ENCODE measurements around the gene OR4C13.
"Not testable (repeated sequence)": the region's sequence is repeated elsewhere in the genome, so short reads cannot be mapped to it uniquely, and the experiment has no call there.

Gene OR4C13

GRCh38 chr11:49952091-49952490 lies at the start of gene OR4C13:
Gene OR4C13 (plus strand): TSS chr11:49952391. CDS start chr11:49952423, 32 bp downstream.
- H3K36me3 ChIP-seq (ENCODE audit: insufficient read depth, low read length) = no peaks in the 10 kb centered on the region

GRCh38 chr11:49911516-49911915 lies 40.7 kb upstream of the OR4C13 start:
- not testable (repeated sequence) for H3K4me1 ChIP-seq (ENCODE audit: insufficient read depth, low read length); H3K36me3 ChIP-seq (ENCODE audit: insufficient read depth, low read length); H3K9me3 ChIP-seq (ENCODE audit: low read length); H3K4me3 ChIP-seq (ENCODE audit: low read length); H2AFZ ChIP-seq (ENCODE audit: low read depth, low read length); H3K27me3 ChIP-seq (ENCODE audit: insufficient read depth, low read length)

More at GRCh38 chr11:49952091-49952490, at the start of gene OR4C13:
- Histone ChIP-seq H3K4me3 (ENCODE audit: low read length) (no peak within 1 kb of the TSS), H2AFZ (ENCODE audit: low read depth, low read length) (no peak within 1 kb of the TSS), H3K9me3 (ENCODE audit: low read length) (no peaks in the 10 kb centered on the region), H3K4me1 (ENCODE audit: insufficient read depth, low read length) (no peaks in the 10 kb centered on the region), H3K27me3 (ENCODE audit: insufficient read depth, low read length) (no peaks in the 10 kb centered on the region)

- H3K9me3 ChIP-seq (ENCODE audit: low read length); H3K36me3 ChIP-seq (ENCODE audit: insufficient read depth, low read length); H3K4me1 ChIP-seq (ENCODE audit: insufficient read depth, low read length); H2AFZ ChIP-seq (ENCODE audit: low read depth, low read length); H3K27me3 ChIP-seq (ENCODE audit: insufficient read depth, low read length); H3K4me3 ChIP-seq (ENCODE audit: low read length): not testable (repeated sequence)
These were observed 3.5 kb upstream of the OR4C13 start for GRCh38 chr11:49948701-49949100.

- H2AFZ ChIP-seq (ENCODE audit: low read depth, low read length); H3K9me3 ChIP-seq (ENCODE audit: low read length); H3K27me3 ChIP-seq (ENCODE audit: insufficient read depth, low read length); H3K36me3 ChIP-seq (ENCODE audit: insufficient read depth, low read length); H3K4me3 ChIP-seq (ENCODE audit: low read length); H3K4me1 ChIP-seq (ENCODE audit: insufficient read depth, low read length): not testable (repeated sequence)
These were observed 21.2 kb downstream of the OR4C13 start for GRCh38 chr11:49973439-49973838.

GRCh38 chr11:49982435-49982834 lies 30.2 kb downstream of the OR4C13 start, which contains the start of gene OR4C12:
Gene OR4C12 (minus strand): TSS chr11:49982535. CDS start chr11:49982501, 34 bp downstream.
- not testable (repeated sequence) for H3K9me3 ChIP-seq (ENCODE audit: low read length); H3K4me3 ChIP-seq (ENCODE audit: low read length); H2AFZ ChIP-seq (ENCODE audit: low read depth, low read length)

GRCh38 chr11:49995565-49995964 lies 43.4 kb downstream of the OR4C13 start:
- no peaks in the 10 kb centered on the region for H3K27me3 ChIP-seq (ENCODE audit: insufficient read depth, low read length)
- H2AFZ ChIP-seq (ENCODE audit: low read depth, low read length) = no peak overlapping the region
- H3K4me1 ChIP-seq (ENCODE audit: insufficient read depth, low read length) = no peaks in the 10 kb centered on the region
- H3K9me3 ChIP-seq (ENCODE audit: low read length) = no peaks in the 10 kb centered on the region
- H3K4me3 ChIP-seq (ENCODE audit: low read length) = no peak overlapping the region
- no peaks in the 10 kb centered on the region for H3K36me3 ChIP-seq (ENCODE audit: insufficient read depth, low read length)

More at GRCh38 chr11:49982435-49982834, 30.2 kb downstream of the OR4C13 start, which contains the start of gene OR4C12:
- H3K4me1 ChIP-seq (ENCODE audit: insufficient read depth, low read length); H3K36me3 ChIP-seq (ENCODE audit: insufficient read depth, low read length); H3K27me3 ChIP-seq (ENCODE audit: insufficient read depth, low read length): not testable (repeated sequence)

Measured in neuron (in vitro differentiated cells).